NCI-H1092 (cell line): ENCODE measurements around the gene ABT1.
"Not testable (repeated sequence)": the region's sequence is repeated elsewhere in the genome, so short reads cannot be mapped to it uniquely, and the experiment has no call there.

Source experiments
- DNase-seq: peaks from one replicate; lab custom pipeline; 2025; lab: John Stamatoyannopoulos, UW

The ABT1 gene

GRCh38 chr6:26596579-26597388 lies at the start of gene ABT1:
ABT1 (plus strand) TSS chr6:26596953; CDS start chr6:26596983, 30 bp downstream.
- DNase-seq, result peak; percentile 91

DNA sequence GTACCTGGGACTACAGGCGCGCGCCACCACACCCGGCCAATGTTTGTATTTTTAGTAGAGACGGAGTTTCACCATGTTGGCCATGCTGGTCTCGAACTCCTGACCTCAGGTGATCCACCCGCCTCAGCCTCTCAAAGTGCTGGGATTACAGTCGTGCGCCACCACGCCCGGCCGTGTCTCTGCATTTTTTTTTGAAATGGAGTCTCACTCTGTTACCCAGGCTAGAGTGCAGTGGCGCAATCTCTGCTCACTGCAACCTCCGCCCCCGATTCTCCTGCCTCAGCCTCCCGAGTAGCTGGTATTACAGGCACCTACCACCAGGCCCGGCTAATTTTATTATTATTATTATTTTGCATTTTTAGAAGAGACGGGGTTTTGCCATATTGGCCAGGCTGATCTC lies 49.4 kb upstream of the ABT1 start:
- not testable (repeated sequence) for DNase-seq

DNA sequence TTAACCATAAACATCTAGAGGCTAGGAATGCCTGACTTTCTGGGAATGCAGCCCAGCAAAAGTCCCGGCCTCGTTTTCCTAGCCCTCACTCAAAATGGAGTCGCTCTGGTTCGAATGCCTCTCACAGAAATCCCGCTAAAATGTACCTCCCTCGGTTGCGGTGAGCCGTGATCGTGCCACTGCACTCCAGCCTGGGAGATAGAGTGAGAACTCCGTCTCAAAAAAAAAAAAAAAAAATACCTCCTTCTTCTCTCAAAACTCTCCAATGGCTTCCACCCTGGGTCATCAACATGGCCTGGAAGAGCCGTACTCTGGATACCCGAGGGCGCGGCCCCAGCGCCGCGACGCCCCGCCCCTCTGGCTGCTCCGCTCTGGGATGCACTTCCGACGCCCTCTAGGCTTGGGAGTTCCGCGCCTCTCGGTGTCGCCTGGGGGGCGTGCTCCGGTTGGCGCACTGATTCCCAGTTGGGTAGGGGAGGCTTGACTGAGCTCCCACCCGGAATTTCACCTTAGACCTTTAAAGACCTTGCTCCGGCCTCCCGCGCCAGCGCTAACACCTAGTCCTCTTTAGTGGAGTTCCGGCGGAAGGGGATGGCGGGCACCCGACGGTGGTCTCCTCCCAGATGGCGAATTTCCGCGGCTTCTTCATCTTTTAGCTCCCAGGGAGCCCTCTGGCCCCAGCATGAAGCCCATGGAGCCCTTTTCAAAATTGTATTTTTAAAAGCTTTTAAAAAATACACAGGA lies 46.3 kb upstream of the ABT1 start:
- DNase-seq, result peak; percentile 18

DNA sequence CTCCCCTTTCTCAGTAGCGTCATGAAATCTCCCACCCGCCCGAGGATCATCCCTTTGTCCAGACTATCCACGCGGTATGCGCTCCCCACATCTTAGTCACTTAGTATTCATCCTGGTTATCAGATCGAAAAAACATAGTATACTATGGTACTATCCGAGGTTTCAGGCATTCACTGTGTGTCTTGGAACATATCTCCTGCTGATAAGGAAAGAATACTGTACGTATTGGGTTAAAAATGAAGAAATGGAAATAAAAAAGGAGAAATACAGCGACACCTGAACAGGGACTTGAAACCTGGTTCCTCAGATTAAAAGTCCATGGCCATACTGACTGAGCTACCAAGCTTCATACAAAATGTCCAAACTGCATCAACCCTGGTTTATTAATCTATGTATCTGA lies 44.5 kb upstream of the ABT1 start:
- DNase-seq, result no peak

DNA sequence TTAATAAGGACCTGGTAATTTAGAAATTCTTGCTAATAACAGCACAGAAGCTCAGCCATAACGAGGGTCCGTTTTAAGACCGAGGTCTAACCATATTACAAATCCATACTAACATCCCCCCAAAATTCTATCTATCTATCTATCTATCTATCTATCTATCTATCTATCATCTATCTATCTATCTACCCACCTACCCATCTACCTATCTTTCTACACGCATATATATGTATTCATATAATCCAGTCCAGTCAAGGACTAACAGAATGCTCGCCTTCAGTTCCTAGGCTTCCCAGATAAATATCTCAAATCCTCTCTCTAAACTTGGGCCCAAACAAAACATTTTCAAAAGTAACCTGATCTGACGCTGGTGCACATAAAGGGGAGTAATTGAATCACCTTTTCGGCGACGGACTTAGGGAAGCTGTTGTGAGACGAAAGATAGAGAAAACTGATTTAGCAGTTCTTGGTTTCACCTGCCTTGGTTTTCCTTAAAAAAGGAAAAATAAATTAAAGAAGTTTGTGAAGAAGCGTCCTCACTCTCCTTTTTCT lies 44.0 kb upstream of the ABT1 start:
- no peak for DNase-seq

DNA sequence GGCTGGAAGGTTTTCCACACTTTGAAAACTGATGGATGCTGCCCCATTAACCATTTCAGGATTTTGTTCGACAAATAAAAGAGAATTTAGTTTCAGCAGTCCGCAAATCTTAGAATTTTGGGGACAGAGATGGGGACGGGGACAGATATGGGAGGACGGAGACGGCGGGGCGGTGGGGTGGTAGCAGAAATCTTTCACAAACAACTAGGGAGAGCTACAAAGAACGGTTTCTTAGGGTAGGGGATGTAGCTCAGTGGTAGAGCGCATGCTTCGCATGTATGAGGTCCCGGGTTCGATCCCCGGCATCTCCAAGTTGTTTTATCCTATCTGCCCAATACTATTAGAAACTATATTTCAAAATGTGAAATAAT lies 43.5 kb upstream of the ABT1 start:
- peak; percentile 36 for DNase-seq

DNA sequence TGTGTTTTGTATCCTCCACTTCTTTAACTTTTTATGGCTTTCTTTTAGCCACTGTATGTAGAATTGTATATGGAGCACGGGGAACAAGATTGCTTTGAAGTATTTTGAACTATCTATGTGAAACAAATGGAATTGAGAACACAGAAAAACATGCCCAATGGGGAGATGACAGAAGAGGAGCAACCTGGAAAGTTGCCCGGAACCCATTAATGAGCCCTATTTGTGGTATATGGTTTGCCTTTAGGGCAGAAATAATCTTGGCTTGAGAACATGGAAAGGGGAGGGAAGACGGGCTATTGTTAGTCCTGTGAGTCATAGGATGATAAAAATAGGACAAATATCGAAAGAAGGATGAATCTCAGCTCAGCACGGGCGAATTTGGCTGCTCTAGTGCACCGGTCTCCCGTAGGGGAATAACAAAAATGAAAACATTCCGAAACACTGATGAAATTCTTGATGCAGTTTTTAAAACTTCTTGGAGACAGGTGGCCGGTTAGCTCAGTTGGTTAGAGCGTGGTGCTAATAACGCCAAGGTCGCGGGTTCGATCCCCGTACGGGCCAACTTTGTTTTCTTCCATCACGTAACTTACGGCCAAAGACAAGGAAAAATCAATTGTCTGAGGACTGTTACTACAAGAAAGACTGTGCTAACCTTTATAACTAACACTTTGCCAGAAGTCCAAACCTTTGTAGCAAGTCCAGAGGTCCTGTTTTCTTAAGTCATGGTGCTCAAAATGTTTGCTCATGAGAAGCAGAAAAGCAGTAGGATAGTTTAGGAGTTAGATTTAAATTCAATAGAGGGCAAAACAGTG lies 42.9 kb upstream of the ABT1 start:
- DNase-seq, result peak; percentile 15

- no peak for DNase-seq
Measured at GRCh38 chr6:26554447-26554696, 42.4 kb upstream of the ABT1 start.

DNA sequence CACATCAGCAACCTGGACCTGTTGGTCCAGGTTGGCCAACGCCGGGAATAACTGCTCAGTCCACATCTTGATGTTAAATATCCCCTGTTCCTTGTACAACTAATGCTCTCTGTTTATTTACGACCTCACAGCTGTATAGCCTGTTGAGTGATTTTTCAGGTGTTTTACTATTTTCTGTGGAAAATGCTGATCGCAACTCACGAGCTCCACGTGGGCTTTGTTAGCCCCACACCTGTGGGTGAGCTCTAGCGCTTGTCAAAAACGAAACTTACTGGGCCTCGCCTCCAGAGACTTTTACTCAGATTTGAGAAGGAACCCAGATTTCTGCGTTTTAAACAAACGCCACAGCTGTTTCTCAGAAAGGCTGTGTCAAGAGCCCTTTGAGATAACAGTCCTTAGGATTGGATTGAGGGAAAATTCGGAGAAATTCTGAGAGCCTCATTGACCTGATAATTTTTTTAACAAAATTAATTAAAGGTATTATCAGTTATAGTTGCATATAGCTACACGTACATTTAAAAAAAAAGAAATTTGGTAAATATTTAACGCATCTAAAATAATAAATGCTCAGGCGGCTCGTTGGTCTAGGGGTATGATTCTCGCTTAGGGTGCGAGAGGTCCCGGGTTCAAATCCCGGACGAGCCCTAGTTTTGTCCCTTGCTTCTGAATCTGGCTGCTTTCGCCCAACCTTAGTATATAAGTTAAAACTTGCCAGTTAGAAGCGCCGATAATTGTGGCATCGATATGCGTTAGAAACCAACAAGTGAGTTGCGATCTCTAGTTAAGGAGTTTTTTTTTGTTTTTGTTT lies 41.9 kb upstream of the ABT1 start:
- DNase-seq, result no peak

DNA sequence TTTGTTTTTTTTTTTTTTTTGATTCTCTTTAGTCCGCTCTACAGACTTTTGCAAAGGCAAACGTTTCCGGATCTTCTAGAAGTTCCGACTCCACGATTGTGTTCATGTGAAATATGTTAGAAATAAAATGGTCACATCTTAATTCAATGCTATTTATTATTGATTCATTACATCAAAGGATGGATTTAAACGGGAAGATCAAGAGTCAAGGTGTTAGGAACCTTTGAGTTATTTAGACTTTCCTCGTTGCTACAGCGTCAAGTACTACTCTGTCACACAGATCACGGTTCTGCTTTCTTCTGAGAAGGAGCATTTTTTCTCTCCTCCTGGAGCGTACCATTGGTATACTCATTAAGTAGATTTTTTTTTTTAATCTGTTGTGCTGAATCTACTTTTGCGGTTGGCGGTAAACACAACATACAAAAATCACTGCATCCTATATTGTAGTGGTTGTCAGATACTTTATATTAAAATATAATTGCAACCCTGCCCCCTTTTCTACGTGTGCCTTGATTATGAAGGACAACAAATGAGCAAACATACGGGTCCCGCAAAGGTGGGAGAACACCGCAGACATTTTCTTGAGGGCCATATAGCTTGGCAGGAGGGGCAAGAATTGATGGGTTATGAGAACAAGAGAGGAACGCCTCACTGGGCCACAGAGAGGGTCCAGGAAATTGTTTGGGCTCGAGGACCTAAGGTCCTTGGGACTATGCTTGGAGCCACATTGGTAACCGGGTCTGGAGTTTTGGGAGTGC lies 41.1 kb upstream of the ABT1 start:
- DNase-seq, result no peak

- DNase-seq, result no peak
Measured at GRCh38 chr6:26556263-26557070, 40.3 kb upstream of the ABT1 start.

- DNase-seq, result no peak
Measured at GRCh38 chr6:26561533-26562466, 35.0 kb upstream of the ABT1 start.

DNA sequence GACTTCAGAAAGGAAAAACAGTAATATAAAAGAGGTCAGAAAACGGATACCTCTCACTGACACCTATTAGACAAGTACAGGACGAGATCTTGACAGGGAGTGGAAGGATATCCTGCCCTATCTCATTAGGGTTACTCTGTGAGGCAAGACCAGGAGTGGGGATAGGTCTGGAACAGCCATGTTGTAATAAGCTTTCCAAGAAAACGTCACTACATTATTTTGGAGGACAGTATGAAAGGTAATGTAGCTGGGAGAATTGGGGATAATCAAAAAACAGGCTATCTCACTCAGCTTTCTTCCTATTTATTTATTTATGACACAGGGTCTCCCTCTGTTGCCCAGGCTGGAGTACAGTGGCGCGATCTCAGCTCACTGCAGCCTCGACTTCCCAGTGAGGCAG lies 33.3 kb upstream of the ABT1 start:
- DNase-seq, result no peak

GRCh38 chr6:26568601-26569432 lies 27.9 kb upstream of the ABT1 start:
- peak; percentile 77 for DNase-seq

- DNase-seq, result no peak
Measured at GRCh38 chr6:26569433-26569764, 27.4 kb upstream of the ABT1 start.

GRCh38 chr6:26570027-26570809 lies 26.5 kb upstream of the ABT1 start:
- no peak for DNase-seq

GRCh38 chr6:26571592-26572296 lies 25.0 kb upstream of the ABT1 start:
- peak; percentile 71 for DNase-seq
